Spleen (tissue), 7 donors: ENCODE data around the gene AKAP13.

Experiments used
- CTCF ChIP-seq, 11 experiments: fragments of 200-600 bp in 7 of 11; fragments of 450-650 bp in 4 of 11; sonication (generic) in 4 of 11; IDR thresholded peaks in 8 of 11; conservative IDR thresholded peaks in 3 of 11; 1 replicate in 7 of 11; 2 replicates in 4 of 11; pipeline versions ENCODE4 v1.4.0 to v1.8.0; 2016 to 2021; ENCODE audit warnings: antibody characterized with exemption in 11 of 11, inconsistent platforms in 4 of 11, mild to moderate bottlenecking in 1 of 11
- POLR2A ChIP-seq, 3 donors: fragments of 450-650 bp; IDR thresholded peaks; one replicate each; pipeline ENCODE4 v1.5.1; 2017; ENCODE audit warnings: antibody characterized with exemption in 3 of 3, mild to moderate bottlenecking in 1 of 3
- POLR2AphosphoS5 ChIP-seq, 3 donors: sonication (generic); formaldehyde crosslinking; IDR thresholded peaks; one replicate each; pipeline ENCODE4 v1.5.1; 2017; ENCODE audit warnings: antibody characterized with exemption in 3 of 3
- donor health status: DM: no; HTN: no; CAD: no; lungs with moderate emphysema.
- donor health status: DM: no; HTN: no; CAD: no.
- donor health status: DM: no; HTN: no; CAD: no.

DNA sequence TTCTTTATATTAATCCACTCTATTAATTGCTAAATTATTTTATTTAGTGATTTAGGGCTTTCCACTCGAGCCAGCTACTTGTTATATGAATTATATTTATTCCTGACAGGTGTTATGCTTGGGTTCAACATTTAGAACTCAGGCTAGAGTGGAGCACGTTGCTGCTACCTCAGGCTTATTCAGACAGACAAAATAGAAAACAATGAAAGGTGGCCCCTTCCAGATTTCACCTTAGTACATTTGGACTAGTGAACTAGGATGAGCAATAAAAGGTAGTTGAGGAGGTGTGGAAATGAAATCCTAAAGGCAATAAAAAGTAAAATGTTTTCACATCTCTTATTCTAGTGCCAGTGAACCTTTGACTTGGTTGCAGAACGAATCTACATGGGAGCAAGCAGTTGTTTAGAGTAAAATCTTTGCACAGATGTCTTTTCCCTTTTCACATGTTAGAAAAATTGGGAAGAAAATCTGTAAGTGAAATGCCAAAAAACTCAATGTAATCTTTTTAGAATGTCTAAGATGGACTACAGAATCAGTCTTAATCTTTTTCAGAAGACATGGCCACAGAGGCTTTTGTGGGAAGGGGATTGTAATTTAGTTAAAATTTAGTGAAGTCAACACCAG, 63.8 kb downstream of the AKAP13 start:
- TF ChIP-seq POLR2AphosphoS5 (IDR thresholded peaks at IDR 0.05) (no peak), CTCF (IDR thresholded peaks at IDR 0.05 in 8 of 11, conservative IDR thresholded peaks at IDR 0.05 in 3 of 11) (no peak), POLR2A (IDR thresholded peaks at IDR 0.05) (no peak)
